HUES6 (cell line): ENCODE data around the gene HKDC1.
"Not testable (repeated sequence)": the region's sequence is repeated elsewhere in the genome, so short reads cannot be mapped to it uniquely, and the experiment has no call there.

ENCODE experiments used
- H3K27ac ChIP-seq: 2 replicates; pipeline ENCODE4 v1.7.0; 2013; ENCODE audit warnings: low read depth, mild to moderate bottlenecking, low read length, inconsistent platforms
- H3K27me3 ChIP-seq: 2 replicates; pipeline ENCODE4 v1.6.1; 2013; ENCODE audit warnings: low read length; ENCODE audit not compliant: control insufficient read depth, insufficient read depth
- H3K36me3 ChIP-seq: 2 replicates; pipeline ENCODE4 v1.6.1; 2013; ENCODE audit warnings: low read length; ENCODE audit not compliant: control insufficient read depth, insufficient read depth
- H3K4me1 ChIP-seq: 2 replicates; pipeline ENCODE4 v1.6.1; 2013; ENCODE audit warnings: low read length; ENCODE audit not compliant: control insufficient read depth, insufficient read depth
- H3K4me3 ChIP-seq: 2 replicates; pipeline ENCODE4 v1.5.1; 2013; ENCODE audit warnings: low read depth, low read length
- H3K9ac ChIP-seq: one replicate; pipeline ENCODE4 v1.6.1; 2013; ENCODE audit warnings: mild to moderate bottlenecking, low read length
- H3K9me3 ChIP-seq: 2 replicates; pipeline ENCODE4 v1.6.1; 2013; ENCODE audit warnings: low read depth, low read length; ENCODE audit not compliant: control insufficient read depth, insufficient read depth

The HKDC1 gene

GRCh38 chr10:69285699-69286098 is 65.6 kb downstream of the HKDC1 start:
- Histone ChIP-seq H3K36me3 (no peaks in the 10 kb centered on the region), H3K27ac (no peak overlapping the region), H3K27me3 (no peaks in the 10 kb centered on the region), H3K9ac (no peak overlapping the region), H3K4me1 (peaks cover 13% of the 10 kb centered on the region), H3K9me3 (no peaks in the 10 kb centered on the region), H3K4me3 (no peak overlapping the region)

GRCh38 chr10:69287181-69287580 is 67.0 kb downstream of the HKDC1 start:
- H3K4me1 ChIP-seq: peaks cover 13% of the 10 kb centered on the region
- H3K9ac ChIP-seq: no peak overlapping the region
- H3K27ac ChIP-seq: no peak overlapping the region
- H3K4me3 ChIP-seq: no peak overlapping the region
- H3K27me3 ChIP-seq: no peaks in the 10 kb centered on the region
- H3K9me3 ChIP-seq: no peaks in the 10 kb centered on the region
- H3K36me3 ChIP-seq: no peaks in the 10 kb centered on the region

DNA sequence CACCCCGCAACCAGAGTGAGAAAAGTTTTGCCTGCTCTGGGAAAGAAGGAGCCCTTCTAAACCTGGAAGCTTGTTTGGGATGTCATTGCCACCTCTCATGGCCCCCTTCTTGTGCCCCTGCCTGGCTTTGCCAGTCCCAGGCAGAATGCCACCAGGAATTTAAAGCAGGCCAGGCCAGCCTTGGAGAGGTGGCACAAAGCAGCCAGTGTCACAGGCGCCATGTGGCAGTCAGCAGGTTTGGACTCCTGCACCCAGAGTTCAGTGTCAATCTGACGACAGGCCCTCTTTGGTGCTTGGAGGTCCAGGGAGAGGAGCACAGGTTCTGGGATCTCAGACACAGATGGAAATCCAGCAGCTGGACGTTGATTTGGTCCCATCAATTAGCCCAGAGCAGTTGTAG is 70.9 kb downstream of the HKDC1 start:
- no peaks in the 10 kb centered on the region for H3K27me3 ChIP-seq
- H3K4me1 ChIP-seq: 0 out of 2 replicates have a peak, but pooled peaks cover 10% of the 10 kb centered on the region
- H3K9me3 ChIP-seq: no peaks in the 10 kb centered on the region
- H3K27ac ChIP-seq: no peak overlapping the region
- no peak overlapping the region for H3K4me3 ChIP-seq
- H3K9ac ChIP-seq: no peak overlapping the region
- no peaks in the 10 kb centered on the region for H3K36me3 ChIP-seq

DNA sequence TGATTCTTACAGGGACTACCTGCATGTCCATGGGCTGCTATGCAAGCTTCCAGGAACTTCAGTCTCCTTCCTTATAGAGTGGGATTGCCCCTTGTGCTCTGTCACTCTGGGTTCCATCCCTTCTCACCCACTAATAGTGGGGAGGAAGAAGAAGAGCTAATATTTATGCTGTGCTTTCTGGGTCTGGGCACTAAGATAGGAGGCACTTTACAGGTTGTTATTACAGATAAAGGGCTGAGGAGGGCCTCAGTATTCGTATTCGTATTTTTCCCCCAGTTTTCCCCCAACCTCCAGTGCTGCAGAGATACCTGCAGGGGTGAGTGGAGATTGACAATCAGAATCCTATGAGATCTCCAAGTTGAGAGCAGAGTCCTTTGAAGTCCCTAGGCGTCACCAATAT is 72.3 kb downstream of the HKDC1 start:
- no peaks in the 10 kb centered on the region for H3K27me3 ChIP-seq
- H3K36me3 ChIP-seq: no peaks in the 10 kb centered on the region
- no peak overlapping the region for H3K4me3 ChIP-seq
- H3K27ac ChIP-seq: no peak overlapping the region
- no peak overlapping the region for H3K9ac ChIP-seq
- H3K4me1 ChIP-seq: 0 out of 2 replicates have a peak, but pooled peaks cover 4% of the 10 kb centered on the region
- no peaks in the 10 kb centered on the region for H3K9me3 ChIP-seq

DNA sequence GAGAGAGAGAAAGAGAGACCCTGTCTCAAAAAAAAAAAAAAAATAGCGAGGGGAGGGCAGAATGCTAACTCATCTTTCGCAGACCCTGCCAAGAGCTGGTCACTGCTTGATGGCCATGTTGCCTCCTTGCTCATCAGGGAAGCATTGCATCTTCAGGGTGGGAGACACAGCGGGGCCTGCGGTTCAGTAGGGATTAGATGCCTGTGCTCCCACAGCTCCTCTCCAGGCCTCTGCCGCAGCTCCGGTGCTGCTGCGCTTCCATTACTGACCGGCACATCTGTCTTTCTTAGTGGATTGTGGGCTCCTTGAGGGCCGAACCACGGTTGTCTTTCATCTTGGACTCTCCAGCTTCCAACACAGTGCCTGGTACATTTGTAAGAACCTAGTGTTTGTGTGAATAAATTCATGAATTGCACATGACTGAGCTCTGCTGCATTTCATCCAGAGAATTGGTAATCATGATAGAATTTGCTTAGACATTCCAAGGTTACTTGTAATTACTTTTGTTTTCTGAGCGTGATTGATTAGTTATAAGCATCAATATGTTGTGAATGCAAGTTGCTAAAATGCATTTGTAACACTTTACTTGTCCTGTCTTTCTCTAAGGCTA is 75.0 kb downstream of the HKDC1 start:
- H3K9ac ChIP-seq: no peak overlapping the region
- no peaks in the 10 kb centered on the region for H3K27me3 ChIP-seq
- 0 out of 2 replicates have a peak, but pooled peaks cover 3% of the 10 kb centered on the region for H3K4me1 ChIP-seq
- no peak overlapping the region for H3K4me3 ChIP-seq
- H3K36me3 ChIP-seq: no peaks in the 10 kb centered on the region
- no peaks in the 10 kb centered on the region for H3K9me3 ChIP-seq
- H3K27ac ChIP-seq: no peak overlapping the region

- Histone ChIP-seq H3K9me3 (peaks cover 9% of the 10 kb centered on the region), H3K27ac (no peak overlapping the region), H3K9ac (no peak overlapping the region), H3K4me1 (no peaks in the 10 kb centered on the region), H3K36me3 (no peaks in the 10 kb centered on the region), H3K4me3 (no peak overlapping the region), H3K27me3 (no peaks in the 10 kb centered on the region)
Measured at GRCh38 chr10:69303632-69304051, 83.5 kb downstream of the HKDC1 start.

DNA sequence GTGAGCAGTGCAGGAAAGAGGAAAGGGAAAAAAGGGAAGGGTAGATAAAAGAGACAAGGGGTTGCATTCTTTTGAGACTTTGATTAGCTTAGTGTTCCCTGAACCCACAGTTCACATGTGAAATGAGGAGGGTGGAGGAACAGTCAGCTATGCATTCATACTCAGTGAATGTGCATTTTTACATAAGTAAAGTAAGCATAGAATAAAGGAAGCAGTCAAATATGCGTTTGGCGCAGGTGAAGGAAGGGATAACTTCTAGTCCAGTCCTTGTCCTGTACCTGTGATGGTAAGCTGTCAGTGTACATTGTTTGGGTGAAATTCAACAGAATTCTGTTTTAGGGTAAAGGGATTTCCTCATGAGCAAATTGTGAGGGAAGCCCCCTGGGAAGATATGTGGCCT is 86.3 kb downstream of the HKDC1 start:
- Histone ChIP-seq H3K9me3 (peaks cover 12% of the 10 kb centered on the region), H3K9ac (no peak overlapping the region), H3K36me3 (no peaks in the 10 kb centered on the region), H3K4me1 (0 out of 2 replicates have a peak, but pooled peaks cover 4% of the 10 kb centered on the region), H3K27ac (no peak overlapping the region), H3K4me3 (no peak overlapping the region), H3K27me3 (no peaks in the 10 kb centered on the region)

DNA sequence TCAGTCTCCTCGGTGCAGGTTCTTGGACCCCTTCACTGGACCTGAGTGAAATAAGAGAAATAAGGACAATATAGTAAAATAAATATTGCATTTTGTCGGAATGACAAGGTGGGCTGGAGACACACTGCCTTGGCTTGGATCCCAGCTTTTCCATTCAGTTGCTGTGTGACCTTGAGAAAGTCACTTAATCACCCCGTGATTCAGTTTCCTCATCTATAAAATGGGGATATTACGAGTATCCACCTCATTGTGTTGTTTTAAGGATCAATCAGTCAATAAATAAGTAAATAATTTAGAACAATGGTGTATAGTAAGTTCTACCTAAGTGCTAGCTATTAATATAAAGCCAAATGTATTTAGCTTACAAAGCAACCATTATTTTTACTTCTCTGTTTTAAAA is 87.3 kb downstream of the HKDC1 start:
- H3K27me3 ChIP-seq: no peaks in the 10 kb centered on the region
- no peak overlapping the region for H3K9ac ChIP-seq
- no peak overlapping the region for H3K27ac ChIP-seq
- peaks cover 12% of the 10 kb centered on the region for H3K9me3 ChIP-seq
- H3K4me1 ChIP-seq: peaks cover 12% of the 10 kb centered on the region
- no peak overlapping the region for H3K4me3 ChIP-seq
- no peaks in the 10 kb centered on the region for H3K36me3 ChIP-seq

DNA sequence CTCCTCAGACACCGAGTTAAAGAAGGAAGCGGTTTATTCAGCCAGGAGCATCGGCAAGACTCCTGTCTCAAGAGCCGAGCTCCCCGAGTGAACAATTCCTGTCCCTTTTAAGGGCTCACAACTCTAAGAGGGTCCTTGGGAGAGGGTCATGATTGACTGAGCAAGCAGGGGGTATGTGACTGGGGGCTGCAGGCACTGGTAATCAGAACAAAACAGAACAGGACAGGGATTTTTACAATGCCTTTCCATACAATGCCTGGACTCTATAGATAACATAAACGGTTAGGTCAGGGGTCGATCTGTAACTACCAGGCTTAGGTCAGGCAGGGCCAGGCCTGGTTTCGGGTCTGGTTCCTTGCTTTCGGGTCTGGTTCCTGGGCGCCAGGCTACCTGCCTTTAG is 88.2 kb downstream of the HKDC1 start:
- Histone ChIP-seq H3K9me3 (peaks cover 12% of the 10 kb centered on the region), H3K4me1 (peaks cover 18% of the 10 kb centered on the region)
- H3K9ac ChIP-seq, H3K36me3 ChIP-seq, H3K27me3 ChIP-seq, H3K27ac ChIP-seq, H3K4me3 ChIP-seq: not testable (repeated sequence)

DNA sequence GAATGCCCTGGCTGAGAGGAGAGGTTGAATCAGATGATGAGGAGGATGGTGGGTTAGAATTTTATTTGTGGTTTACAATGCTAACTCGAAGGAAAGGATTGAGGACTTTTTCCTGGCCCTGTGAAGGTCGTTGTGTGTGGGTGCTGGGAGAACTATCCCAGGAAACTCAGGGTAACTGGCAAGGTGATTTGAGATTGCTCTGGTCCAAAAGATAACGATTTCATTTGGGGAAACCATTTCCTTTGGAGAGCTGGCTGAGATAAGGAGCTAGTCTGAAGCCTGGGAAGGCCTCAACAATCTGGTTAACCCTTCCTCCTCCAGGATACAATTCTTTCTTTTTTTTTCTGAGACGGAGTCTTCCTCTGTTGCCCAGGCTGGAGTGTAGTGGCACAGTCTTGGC is 91.2 kb downstream of the HKDC1 start:
- H3K9ac ChIP-seq: no peak overlapping the region
- no peak overlapping the region for H3K4me3 ChIP-seq
- H3K27me3 ChIP-seq: no peaks in the 10 kb centered on the region
- H3K4me1 ChIP-seq: peaks cover 39% of the 10 kb centered on the region
- H3K9me3 ChIP-seq: peaks cover 8% of the 10 kb centered on the region
- no peaks in the 10 kb centered on the region for H3K36me3 ChIP-seq
- no peak overlapping the region for H3K27ac ChIP-seq

DNA sequence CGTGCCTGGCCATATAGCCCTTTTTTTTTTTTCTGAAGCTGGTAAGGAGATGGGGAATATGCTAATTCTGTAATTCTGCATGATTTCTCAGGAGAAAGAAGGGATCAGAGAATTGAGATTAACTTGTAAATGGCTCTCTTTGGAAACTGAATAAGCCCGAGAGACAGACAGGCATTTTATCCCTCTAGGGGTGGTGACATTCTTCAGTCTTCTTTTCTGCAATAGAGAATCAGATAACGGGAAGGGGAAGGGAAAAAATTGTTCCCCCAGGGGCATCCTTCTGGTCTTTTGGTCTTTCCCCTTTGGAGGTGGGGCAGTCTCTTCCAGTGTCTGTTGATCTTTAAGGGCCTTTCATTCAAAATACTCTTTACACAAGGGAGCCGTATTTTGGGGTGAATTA is 92.4 kb downstream of the HKDC1 start:
- Histone ChIP-seq H3K4me1 (peaks cover 51% of the 10 kb centered on the region), H3K9me3 (peaks cover 8% of the 10 kb centered on the region), H3K27ac (no peak overlapping the region), H3K9ac (no peak overlapping the region), H3K36me3 (no peaks in the 10 kb centered on the region), H3K4me3 (no peak overlapping the region), H3K27me3 (no peaks in the 10 kb centered on the region)
